ENCODE results near the gene PTAFR.
"Not testable (repeated sequence)": the region's sequence is repeated elsewhere in the genome, so short reads cannot be mapped to it uniquely, and the experiment has no call there.

DNA sequence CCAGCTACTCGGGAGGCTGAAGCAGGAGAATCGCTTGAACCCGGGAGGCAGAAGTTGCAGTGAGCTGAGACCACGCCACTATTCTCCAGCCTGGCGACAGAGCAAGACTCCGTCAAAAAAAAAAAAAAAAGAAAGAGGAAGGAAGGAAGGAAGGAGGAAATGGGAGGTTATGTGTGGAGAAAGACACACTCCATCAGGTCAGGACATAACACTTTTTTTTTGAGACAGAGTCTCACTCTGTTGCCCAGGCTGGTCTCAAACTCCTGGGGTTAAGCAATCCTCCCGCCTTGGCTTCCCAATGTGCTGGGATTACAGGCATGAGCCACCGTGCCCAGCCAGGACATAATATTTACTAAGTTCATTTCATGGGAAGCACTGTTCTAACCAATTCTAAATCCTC, 36.6 kb downstream of the PTAFR start:
- TF ChIP-seq, protein P1, sequence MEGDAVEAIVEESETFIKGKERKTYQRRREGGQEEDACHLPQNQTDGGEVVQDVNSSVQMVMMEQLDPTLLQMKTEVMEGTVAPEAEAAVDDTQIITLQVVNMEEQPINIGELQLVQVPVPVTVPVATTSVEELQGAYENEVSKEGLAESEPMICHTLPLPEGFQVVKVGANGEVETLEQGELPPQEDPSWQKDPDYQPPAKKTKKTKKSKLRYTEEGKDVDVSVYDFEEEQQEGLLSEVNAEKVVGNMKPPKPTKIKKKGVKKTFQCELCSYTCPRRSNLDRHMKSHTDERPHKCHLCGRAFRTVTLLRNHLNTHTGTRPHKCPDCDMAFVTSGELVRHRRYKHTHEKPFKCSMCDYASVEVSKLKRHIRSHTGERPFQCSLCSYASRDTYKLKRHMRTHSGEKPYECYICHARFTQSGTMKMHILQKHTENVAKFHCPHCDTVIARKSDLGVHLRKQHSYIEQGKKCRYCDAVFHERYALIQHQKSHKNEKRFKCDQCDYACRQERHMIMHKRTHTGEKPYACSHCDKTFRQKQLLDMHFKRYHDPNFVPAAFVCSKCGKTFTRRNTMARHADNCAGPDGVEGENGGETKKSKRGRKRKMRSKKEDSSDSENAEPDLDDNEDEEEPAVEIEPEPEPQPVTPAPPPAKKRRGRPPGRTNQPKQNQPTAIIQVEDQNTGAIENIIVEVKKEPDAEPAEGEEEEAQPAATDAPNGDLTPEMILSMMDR (IDR thresholded peaks at IDR 0.05; ENCODE audit: low read depth, low read length), result not testable (repeated sequence)
- TF ChIP-seq POLR2A (IDR thresholded peaks at IDR 0.05; ENCODE audit: extremely low read depth, insufficient read length), result not testable (repeated sequence)
- TF ChIP-seq, protein P2, sequence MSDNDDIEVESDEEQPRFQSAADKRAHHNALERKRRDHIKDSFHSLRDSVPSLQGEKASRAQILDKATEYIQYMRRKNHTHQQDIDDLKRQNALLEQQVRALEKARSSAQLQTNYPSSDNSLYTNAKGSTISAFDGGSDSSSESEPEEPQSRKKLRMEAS (IDR thresholded peaks at IDR 0.05; ENCODE audit: low read depth, low read length), result not testable (repeated sequence)
